Epithelial cell of esophagus (primary cell): ENCODE results near the gene RTP5.
"Not testable (repeated sequence)": the region's sequence is repeated elsewhere in the genome, so short reads cannot be mapped to it uniquely, and the experiment has no call there.

Experiments used
- DNase-seq: peaks from one replicate; pipeline ENCODE4 v3.0.0; 2010; ENCODE audit warnings: low read depth
- H3K4me3 ChIP-seq: 2 replicates; pipeline ENCODE4 v1.5.1; 2011; ENCODE audit warnings: mild to moderate bottlenecking, low read length, control low read depth
- CTCF ChIP-seq: IDR thresholded peaks from 2 replicates; pipeline ENCODE4 v1.5.1; 2011; ENCODE audit warnings: low read depth, mild to moderate bottlenecking, low read length, control low read depth, inconsistent platforms; ENCODE audit not compliant: insufficient read depth; ENCODE audit errors: missing control alignments

Gene RTP5

DNA sequence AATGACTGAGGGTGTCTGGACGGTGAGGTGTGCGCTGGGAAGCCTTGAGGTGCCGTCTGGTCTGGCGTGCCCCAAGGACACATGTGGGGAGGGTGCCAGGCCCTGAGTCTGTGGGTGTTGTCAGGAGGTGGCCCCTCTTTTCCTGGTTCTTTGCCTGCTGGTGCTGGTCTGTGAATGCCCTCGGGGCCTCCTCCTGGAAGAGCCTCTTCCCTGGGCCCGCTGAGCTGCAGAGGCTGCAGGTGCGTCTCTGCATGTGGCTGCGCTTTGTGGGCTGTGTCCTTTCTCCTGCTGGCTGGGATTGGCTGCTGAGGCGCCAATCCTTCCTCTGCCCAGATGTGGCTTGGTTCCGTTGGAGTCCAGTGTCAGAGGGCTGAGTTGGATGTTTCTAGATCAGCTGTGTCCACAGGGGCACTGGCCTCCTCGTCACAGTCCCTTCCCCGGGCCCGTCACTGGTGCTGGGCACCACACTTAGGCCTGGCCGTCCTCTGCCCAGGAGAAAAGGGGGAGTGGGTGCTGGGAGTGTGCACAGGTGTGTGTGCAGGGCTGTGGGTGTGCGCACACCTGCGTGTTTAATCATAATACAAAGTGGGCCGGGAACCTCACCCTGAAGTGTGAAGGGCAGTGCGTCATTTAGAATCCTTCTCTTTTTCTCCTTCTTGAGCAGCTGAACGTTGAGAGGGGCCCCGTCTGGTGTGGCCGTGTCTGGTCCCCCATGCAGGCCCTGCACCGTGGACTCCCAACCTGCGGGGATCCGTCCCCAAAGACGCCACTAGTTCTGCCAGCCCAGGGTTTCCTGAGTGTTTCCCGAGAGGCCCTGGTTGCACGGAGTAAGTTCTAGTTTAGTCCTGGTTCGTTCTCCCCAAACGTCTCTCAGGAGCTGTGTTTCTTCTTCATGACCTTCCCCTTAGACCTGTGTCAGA, 35.5 kb downstream of the RTP5 start:
- no peak for DNase-seq
- no peak overlapping the region for H3K4me3 ChIP-seq
- TF ChIP-seq CTCF, result no peak

DNA sequence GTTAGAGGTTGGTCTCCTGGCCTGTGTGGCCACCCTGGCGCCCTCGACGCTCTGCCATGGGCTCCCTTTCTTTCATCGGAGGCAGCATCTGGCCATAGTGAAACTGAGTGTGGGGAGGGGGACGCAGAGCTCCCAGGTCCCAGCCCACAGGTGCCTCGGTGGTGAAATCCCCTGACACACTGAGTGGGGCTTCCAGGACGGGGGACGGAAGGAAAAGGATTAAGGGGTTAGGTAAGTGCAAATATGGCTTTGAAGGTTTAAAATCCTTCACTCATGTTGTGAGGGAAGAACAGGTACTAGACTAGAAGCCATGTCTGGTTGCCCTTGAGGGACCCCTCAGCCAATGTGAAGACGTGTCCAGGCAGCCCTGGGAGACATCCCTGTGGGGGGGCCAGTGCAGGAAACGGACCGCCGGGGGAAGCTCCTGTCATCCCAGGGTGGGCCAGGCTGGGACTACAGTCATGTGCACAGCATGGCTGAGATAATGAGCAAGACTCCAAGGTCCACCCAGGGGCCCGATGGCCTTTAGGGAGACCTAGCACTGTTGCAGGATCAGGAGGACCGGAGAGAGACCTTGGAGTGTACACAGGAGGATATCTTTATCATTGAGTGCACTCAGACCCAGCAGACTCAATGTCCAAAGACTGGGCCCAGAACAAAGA, 36.3 kb downstream of the RTP5 start:
- no peak for TF ChIP-seq CTCF
- no peak overlapping the region for H3K4me3 ChIP-seq
- DNase-seq, result no peak

DNA sequence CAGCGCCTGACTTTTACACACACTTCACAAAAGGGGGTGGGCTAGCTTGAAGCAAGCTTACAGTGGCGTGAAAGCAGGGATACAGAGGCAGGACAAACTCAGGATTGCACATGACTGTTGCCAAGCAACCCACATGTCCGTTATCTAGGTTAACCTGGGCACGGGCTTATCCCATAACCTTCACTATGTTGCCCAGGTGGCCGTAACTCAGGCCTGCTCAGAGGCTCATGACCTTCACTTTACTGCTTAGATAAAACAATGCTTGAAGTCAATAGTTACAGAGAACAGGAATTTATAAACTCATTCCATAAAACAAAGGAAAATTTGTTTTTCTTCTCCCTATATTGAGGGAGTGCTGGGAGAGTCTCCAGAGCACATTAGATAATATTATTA, 36.8 kb downstream of the RTP5 start:
- not testable (repeated sequence) for DNase-seq, H3K4me3 ChIP-seq

DNA sequence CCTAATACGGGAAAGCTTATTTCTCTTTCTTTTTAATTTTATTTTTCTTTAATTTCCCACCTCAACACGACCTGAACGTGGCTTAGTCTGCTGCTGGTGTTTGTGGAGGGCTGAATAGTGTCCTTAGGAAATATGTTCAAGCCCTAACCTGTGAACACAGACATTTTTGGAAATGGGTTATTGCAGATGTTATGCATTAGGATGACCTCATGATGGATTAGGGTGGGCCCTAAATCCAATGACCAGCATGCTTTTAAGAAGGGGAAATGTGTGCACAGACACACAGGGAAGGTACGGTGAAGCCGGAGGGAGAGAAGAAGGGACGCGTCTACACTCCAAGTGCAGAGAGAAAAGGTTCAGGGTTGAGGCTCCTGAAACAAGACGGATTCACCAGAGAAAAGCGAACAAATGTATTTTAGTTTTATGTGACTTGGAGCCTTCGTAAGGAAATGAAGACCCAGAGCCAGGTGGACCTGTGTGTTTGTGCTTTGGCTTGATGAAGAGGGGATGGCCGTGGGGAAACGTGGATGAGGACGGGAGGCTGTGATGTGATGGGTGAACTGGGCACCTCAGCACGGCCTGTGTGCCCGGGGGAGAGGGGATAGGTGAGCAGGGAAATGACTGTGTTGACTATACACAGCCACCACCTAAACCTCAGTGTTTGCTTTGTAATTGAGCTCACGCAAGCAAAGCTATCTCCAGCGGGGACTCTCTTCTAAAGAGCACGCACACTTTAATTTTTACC, 37.5 kb downstream of the RTP5 start:
- no peak for TF ChIP-seq CTCF
- no peak overlapping the region for H3K4me3 ChIP-seq
- no peak for DNase-seq

- not testable (repeated sequence) for H3K4me3 ChIP-seq, DNase-seq
These were observed 38.3 kb downstream of the RTP5 start for GRCh38 chr2:241907831-241908230.

- H3K4me3 ChIP-seq, result no peak overlapping the region
- DNase-seq, result no peak
- TF ChIP-seq CTCF, result no peak
These were observed 39.3 kb downstream of the RTP5 start for GRCh38 chr2:241908686-241909420.

DNA sequence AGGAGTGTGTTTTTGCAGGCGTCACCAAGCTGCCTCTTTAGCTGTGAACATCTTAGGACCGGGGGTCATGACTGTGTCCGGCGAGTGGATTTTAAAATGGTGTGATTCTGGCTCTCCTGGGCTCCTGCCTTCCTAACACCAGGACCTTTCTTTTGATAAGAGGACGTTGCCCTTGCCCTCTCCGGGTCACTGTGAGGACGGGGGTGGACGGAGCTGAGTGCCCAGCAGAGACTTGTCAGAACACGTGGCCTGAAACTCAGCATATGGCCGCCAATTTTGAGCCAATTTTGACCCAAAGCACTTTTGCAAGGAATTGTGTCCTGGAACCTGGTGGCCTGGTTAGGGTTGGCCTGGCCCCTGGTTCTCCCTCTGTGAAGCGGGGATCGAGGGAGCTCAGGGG, 40.2 kb downstream of the RTP5 start:
- TF ChIP-seq CTCF, result no peak
- DNase-seq, result no peak

More for the DNA sequence above, 40.2 kb downstream of the RTP5 start:
- no peak overlapping the region for H3K4me3 ChIP-seq
